Measurements from ENCODE around the gene TMEM229B.

- TF ChIP-seq POLR2A (IDR thresholded peaks at IDR 0.05) (no peak), CTCF (IDR thresholded peaks at IDR 0.05) (no peak)
These were observed 30.7 kb downstream of the TMEM229B start for GRCh38 chr14:67457782-67458181.

Data from esophagus squamous epithelium (tissue), 4 donors.